Endothelial cell of umbilical vein (primary cell): ENCODE data around the gene CPLX1. TPM values are rescaled to one million over a fixed set of nuclear protein-coding genes. Genes with fewer than 3 reads are reported as not detected.

Experiments used
- BruUV-seq: library from RNA; stranded (reverse); fragments of 400-500 nt; replicated peaks from 2 replicates; lab custom pipeline; 2021; lab: Mats Ljungman, UMichigan
- CTCF ChIA-PET: fragments of 300-600, 350-600 bp; sonication (Branson Sonifier 250); formaldehyde crosslinking; loops from one replicate; lab custom pipeline; 2021; ENCODE audit warnings: antibody characterized with exemption, inconsistent platforms; lab: Charles Lee
- POLR2A ChIA-PET: fragments of 300-600, 350-600 bp; sonication (Branson Sonifier 250); formaldehyde crosslinking; loops from one replicate; lab custom pipeline; 2021; ENCODE audit warnings: antibody characterized with exemption, inconsistent platforms; lab: Charles Lee
- DNase-seq: peaks from one replicate; pipeline ENCODE4 v3.0.0-alpha.2; 2011; ENCODE audit warnings: low read depth, low spot score
- FAIRE-seq: peaks from 2 replicates; lab custom pipeline; 2011; peaks lifted over from hg19 to GRCh38; lab: Jason Lieb, UNC
- H2AFZ ChIP-seq: 2 replicates; pipeline ENCODE4 v1.6.0; 2012; ENCODE audit warnings: low read depth, low read length, control low read depth, inconsistent platforms
- H3K27ac ChIP-seq: 2 replicates; pipeline ENCODE4 v1.5.1; 2011; ENCODE audit warnings: low read depth, mild to moderate bottlenecking, control low read depth, low read length, moderate library complexity; ENCODE audit not compliant: insufficient read depth
- H3K27me3 ChIP-seq, 2 experiments: 2 replicates each; pipeline versions ENCODE4 v1.6.0 to v1.6.1; 2011; ENCODE audit warnings: low read length in 2 of 2, mixed read lengths in 1 of 2; ENCODE audit not compliant: control insufficient read depth in 2 of 2, insufficient read depth in 2 of 2
- H3K36me3 ChIP-seq, 2 experiments: 2 replicates in 1 of 2; 3 replicates in 1 of 2; pipeline ENCODE4 v1.5.1; 2011; ENCODE audit warnings: low read length in 2 of 2, mild to moderate bottlenecking in 1 of 2, moderate library complexity in 1 of 2; ENCODE audit not compliant: control insufficient read depth in 2 of 2, insufficient read depth in 2 of 2; ENCODE audit errors: extremely low read depth in 1 of 2
- H3K4me1 ChIP-seq: 3 replicates; pipeline ENCODE4 v1.5.1; 2011; ENCODE audit warnings: mild to moderate bottlenecking, low read length; ENCODE audit not compliant: control insufficient read depth, insufficient read depth; ENCODE audit errors: extremely low read depth
- H3K4me2 ChIP-seq: 2 replicates; pipeline ENCODE4 v1.6.1; 2011; ENCODE audit warnings: low read length, control low read depth, mixed read lengths; ENCODE audit not compliant: insufficient read depth
- H3K4me3 ChIP-seq, 3 experiments: fragments of 200-600 bp in 1 of 3; sonication (generic), shearing (Covaris generic) in 1 of 3; replicated peaks in 1 of 3; 2 replicates each; pipeline ENCODE4 v1.5.1; 2011 to 2016; ENCODE audit warnings: control low read depth in 3 of 3, low read length in 3 of 3, mild to moderate bottlenecking in 2 of 3, inconsistent platforms in 1 of 3, low read depth in 1 of 3, moderate library complexity in 1 of 3; ENCODE audit not compliant: insufficient read depth in 1 of 3
- H3K79me2 ChIP-seq: 2 replicates; pipeline ENCODE4 v1.6.0; 2012; ENCODE audit warnings: low read length, inconsistent platforms; ENCODE audit not compliant: control insufficient read depth, insufficient read depth
- H3K9ac ChIP-seq: replicated peaks from 2 replicates; pipeline ENCODE3; 2011; ENCODE audit warnings: low read length, control low read depth; ENCODE audit not compliant: insufficient read depth; ENCODE audit errors: extremely low read depth
- H3K9me1 ChIP-seq: replicated peaks from 3 replicates; pipeline ENCODE4 v1.6.0; 2011; ENCODE audit warnings: mild to moderate bottlenecking, low read length; ENCODE audit not compliant: control insufficient read depth, insufficient read depth; ENCODE audit errors: extremely low read depth
- H3K9me3 ChIP-seq: replicated peaks from 2 replicates; pipeline ENCODE4 v1.5.1; 2012; ENCODE audit warnings: low read length, inconsistent platforms; ENCODE audit not compliant: control insufficient read depth, insufficient read depth
- H4K20me1 ChIP-seq: replicated peaks from 2 replicates; pipeline ENCODE3; 2011; ENCODE audit warnings: mild to moderate bottlenecking, low read length; ENCODE audit not compliant: control insufficient read depth, insufficient read depth; ENCODE audit errors: extremely low read depth
- FOS ChIP-seq: IDR thresholded peaks from 2 replicates; pipeline ENCODE4 v1.6.1; 2011; ENCODE audit warnings: mild to moderate bottlenecking, low read length, moderate library complexity, borderline replicate concordance; ENCODE audit not compliant: insufficient read depth
- GATA2 ChIP-seq: IDR thresholded peaks from 2 replicates; pipeline ENCODE4 v1.7.0; 2011; ENCODE audit warnings: low read depth, mild to moderate bottlenecking, moderate library complexity, mixed read lengths, low read length; ENCODE audit not compliant: insufficient read length, insufficient read depth
- JUN ChIP-seq: IDR thresholded peaks from 2 replicates; pipeline ENCODE4 v1.6.1; 2011; ENCODE audit warnings: borderline replicate concordance, low read depth; ENCODE audit not compliant: insufficient read length, insufficient read depth
- MYC ChIP-seq: IDR thresholded peaks from one replicate; pipeline ENCODE4 v1.6.1; 2011; ENCODE audit warnings: mild to moderate bottlenecking, low read depth, low read length
- POLR2A ChIP-seq: IDR thresholded peaks from 2 replicates; pipeline ENCODE4 v1.6.1; 2012; ENCODE audit warnings: low read depth, mild to moderate bottlenecking, control low read depth, low read length
- POLR2AphosphoS5 ChIP-seq: IDR thresholded peaks from 2 replicates; pipeline ENCODE4 v1.6.1; 2012; ENCODE audit warnings: low read depth, mild to moderate bottlenecking, control low read depth, low read length, moderate library complexity; ENCODE audit not compliant: insufficient read depth
- dilution Hi-C: fragments of 300-500 bp; cut with MboI; formaldehyde crosslinking; loops from one replicate; pipeline ENCODE4 v1.15.0; 2019; ENCODE audit warnings: low sequenced_read_pairs; ENCODE audit not compliant: extremely low pct_ligation_motif_present
- intact Hi-C: fragments of 100-400 bp; cut with micrococcal nuclease; formaldehyde crosslinking; loops from one replicate; pipeline ENCODE4 v1.10.0; 2022
- polyA plus RNA-seq, 4 experiments: library from polyadenylated mRNA; depleted of rRNA in 3 of 4; stranded (reverse) in 3 of 4; unstranded in 1 of 4; fragments of >200 nt; gene quantifications; 2 replicates each; pipeline versions ENCODE4 v1.2.1 to v1.2.3, GENCODE V29; 2011 to 2012; ENCODE audit warnings: missing spikeins in 1 of 4
- total RNA-seq: library from RNA; stranded (reverse); gene quantifications from 2 replicates; pipeline ENCODE4 v1.2.3, GENCODE V29; 2021
- TF ChIP-seq, protein P1 (sequence below), 2 donors: IDR thresholded peaks; 1 replicate in 1 of 2; 2 replicates in 1 of 2; pipeline ENCODE4 v1.5.1; 2011; ENCODE audit warnings: low read length in 2 of 2, mild to moderate bottlenecking in 2 of 2, moderate library complexity in 2 of 2, control low read depth in 1 of 2, inconsistent platforms in 1 of 2, low read depth in 1 of 2; ENCODE audit not compliant: insufficient read depth in 1 of 2; ENCODE audit errors: extremely low read depth in 1 of 2
- TF ChIP-seq, protein P2 (sequence below): IDR thresholded peaks from 2 replicates; pipeline ENCODE4 v1.6.1; 2011; ENCODE audit not compliant: insufficient read depth, insufficient read length

Gene CPLX1
- total and polyA plus RNA-seq, 2 donors (not counting 3 experiments of a cell fraction or from before 2014, with no cell fraction given), result 1.0 to 1.8 TPM

DNA sequence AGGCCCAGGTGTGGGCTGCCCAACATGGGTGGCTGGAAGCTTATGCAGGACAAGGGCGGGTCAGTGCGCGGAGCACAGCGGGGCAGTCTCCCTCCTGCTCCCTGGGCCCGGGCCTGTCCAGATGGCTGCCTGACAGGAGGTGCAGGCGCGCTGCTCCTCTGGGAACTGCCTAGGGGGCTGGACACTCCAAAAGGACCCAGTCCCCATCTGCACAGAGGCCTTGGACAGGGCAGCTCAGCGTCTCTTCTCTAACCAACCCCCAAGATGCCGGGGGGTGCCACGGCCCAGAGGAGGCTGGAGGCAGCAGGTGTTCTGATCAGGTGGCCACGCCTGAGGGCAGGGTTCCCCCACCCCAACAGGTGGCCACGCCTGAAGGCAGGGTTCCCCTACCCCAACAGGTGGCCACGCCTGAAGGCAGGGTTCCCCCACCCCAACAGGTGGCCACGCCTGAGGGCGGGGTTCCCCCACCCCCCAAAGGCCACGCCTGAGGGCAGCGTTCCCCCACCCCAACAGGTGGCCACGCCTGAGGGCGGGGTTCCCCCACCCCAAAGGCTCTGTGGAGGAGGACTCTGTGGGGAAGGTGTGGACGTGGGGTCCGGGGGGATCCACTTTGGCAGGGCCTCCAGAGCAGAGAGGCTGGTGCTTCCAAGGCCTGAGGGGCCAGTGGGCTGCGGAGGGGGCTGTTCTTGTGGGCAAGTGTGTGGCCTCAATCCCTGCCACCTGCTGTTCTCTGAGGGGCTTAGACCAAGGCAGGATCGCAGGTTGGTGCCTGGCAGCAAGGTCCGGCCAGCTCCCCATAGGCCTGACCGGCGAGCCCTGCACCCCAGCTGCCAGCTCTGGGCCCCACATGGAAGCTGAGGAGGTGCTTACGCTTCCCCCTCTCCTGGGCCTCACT is 36.1 kb downstream of the CPLX1 start:
- no TSS peak for BruUV-seq
- TF ChIP-seq, protein P1, sequence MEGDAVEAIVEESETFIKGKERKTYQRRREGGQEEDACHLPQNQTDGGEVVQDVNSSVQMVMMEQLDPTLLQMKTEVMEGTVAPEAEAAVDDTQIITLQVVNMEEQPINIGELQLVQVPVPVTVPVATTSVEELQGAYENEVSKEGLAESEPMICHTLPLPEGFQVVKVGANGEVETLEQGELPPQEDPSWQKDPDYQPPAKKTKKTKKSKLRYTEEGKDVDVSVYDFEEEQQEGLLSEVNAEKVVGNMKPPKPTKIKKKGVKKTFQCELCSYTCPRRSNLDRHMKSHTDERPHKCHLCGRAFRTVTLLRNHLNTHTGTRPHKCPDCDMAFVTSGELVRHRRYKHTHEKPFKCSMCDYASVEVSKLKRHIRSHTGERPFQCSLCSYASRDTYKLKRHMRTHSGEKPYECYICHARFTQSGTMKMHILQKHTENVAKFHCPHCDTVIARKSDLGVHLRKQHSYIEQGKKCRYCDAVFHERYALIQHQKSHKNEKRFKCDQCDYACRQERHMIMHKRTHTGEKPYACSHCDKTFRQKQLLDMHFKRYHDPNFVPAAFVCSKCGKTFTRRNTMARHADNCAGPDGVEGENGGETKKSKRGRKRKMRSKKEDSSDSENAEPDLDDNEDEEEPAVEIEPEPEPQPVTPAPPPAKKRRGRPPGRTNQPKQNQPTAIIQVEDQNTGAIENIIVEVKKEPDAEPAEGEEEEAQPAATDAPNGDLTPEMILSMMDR (IDR thresholded peaks at IDR 0.05; ENCODE audit: extremely low read depth in 1 of 2, insufficient read depth in 1 of 2, low read depth in 1 of 2, low read length in 2 of 2), result no peak
- no peak for TF ChIP-seq GATA2
- TF ChIP-seq JUN, result no peak
- TF ChIP-seq, protein P2, sequence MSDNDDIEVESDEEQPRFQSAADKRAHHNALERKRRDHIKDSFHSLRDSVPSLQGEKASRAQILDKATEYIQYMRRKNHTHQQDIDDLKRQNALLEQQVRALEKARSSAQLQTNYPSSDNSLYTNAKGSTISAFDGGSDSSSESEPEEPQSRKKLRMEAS, result no peak
- no peak for TF ChIP-seq POLR2AphosphoS5
- TF ChIP-seq MYC, result no peak
- no peak for TF ChIP-seq POLR2A
- no peak for TF ChIP-seq FOS

More for the DNA sequence above, 36.1 kb downstream of the CPLX1 start:
- no peak overlapping the region for H3K9ac ChIP-seq
- dilution Hi-C loops (no loop called here), intact Hi-C loops (no loop called here)
- H2AFZ ChIP-seq, result no peak overlapping the region
- no peaks in the 10 kb centered on the region for H3K79me2 ChIP-seq
- peaks cover 20 to 25% of the 10 kb centered on the region in 2 experiments for H3K27me3 ChIP-seq
- peaks cover 4% of the 10 kb centered on the region for H3K4me1 ChIP-seq
- FAIRE-seq (no peak), DNase-seq (no peak)
- no peak overlapping the region for H3K4me3 ChIP-seq
- H3K4me2 ChIP-seq, result no peak overlapping the region
- H3K27ac ChIP-seq, result no peak overlapping the region
- H4K20me1 ChIP-seq, result no peaks in the 10 kb centered on the region
- ChIA-PET POLR2A (no interaction called here), CTCF (interaction anchor here (1.2 kb wide), 1 partner anchor 91 kb away, joined by 3 read pairs; no protein-coding TSS in a partner anchor)
- H3K36me3 ChIP-seq, result no peaks in the 10 kb centered on the region
- no peaks in the 10 kb centered on the region for H3K9me3 ChIP-seq
- no peaks in the 10 kb centered on the region for H3K9me1 ChIP-seq
